ENCODE measurements around the gene KRTAP4-5.
"Not testable (repeated sequence)": the region's sequence is repeated elsewhere in the genome, so short reads cannot be mapped to it uniquely, and the experiment has no call there.

DNA sequence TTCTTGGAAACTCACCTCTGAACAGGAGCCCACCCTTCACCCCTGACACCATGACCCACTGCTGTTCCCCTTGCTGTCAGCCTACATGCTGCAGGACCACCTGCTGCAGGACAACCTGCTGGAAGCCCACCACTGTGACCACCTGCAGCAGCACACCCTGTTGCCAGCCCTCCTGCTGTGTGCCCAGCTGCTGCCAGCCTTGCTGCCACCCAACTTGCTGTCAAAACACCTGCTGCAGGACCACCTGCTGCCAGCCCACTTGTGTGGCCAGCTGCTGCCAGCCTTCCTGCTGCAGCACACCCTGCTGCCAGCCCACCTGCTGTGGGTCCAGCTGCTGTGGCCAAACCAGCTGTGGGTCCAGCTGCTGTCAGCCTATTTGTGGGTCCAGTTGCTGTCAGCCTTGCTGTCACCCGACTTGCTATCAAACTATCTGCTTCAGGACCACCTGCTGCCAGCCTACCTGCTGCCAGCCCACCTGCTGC, 40.3 kb upstream of the KRTAP4-5 start, which contains the start of gene KRTAP9-1:
- TF ChIP-seq, protein P1, sequence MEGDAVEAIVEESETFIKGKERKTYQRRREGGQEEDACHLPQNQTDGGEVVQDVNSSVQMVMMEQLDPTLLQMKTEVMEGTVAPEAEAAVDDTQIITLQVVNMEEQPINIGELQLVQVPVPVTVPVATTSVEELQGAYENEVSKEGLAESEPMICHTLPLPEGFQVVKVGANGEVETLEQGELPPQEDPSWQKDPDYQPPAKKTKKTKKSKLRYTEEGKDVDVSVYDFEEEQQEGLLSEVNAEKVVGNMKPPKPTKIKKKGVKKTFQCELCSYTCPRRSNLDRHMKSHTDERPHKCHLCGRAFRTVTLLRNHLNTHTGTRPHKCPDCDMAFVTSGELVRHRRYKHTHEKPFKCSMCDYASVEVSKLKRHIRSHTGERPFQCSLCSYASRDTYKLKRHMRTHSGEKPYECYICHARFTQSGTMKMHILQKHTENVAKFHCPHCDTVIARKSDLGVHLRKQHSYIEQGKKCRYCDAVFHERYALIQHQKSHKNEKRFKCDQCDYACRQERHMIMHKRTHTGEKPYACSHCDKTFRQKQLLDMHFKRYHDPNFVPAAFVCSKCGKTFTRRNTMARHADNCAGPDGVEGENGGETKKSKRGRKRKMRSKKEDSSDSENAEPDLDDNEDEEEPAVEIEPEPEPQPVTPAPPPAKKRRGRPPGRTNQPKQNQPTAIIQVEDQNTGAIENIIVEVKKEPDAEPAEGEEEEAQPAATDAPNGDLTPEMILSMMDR (conservative IDR thresholded peaks at IDR 0.05), result not testable (repeated sequence)
- not testable (repeated sequence) for TF ChIP-seq EZH2 (IDR thresholded peaks at IDR 0.05; ENCODE audit: low read depth)

Measured in PC-9 (cell line).